Measurements from ENCODE around the gene ACVR1B.

Gene ACVR1B

GRCh38 chr12:51944608-51945233 lies 6.8 kb upstream of the ACVR1B start:
- DNase-seq: no peak

GRCh38 chr12:51947246-51947996 lies 4.1 kb upstream of the ACVR1B start:
- DNase-seq: no peak

DNA sequence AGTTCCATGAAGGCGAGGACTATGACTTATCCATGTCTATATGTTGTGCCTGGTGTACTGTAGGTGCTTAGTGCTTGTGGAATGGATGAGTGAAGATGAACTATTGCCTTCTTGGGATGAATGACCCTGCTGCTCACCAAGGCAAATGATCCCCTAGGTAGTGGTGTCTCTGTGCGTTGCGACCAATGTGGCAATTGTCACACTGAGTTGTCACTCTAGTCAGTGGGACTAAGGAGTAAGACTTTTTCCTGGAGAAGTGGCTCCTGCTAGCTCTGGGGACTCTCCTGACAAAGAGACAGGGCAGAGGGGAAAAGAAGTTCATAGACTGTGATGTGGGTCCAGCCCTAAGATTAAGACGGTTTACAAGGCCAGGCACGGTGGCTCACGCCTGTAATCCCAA lies 3.4 kb upstream of the ACVR1B start:
- DNase-seq: no peak

DNA sequence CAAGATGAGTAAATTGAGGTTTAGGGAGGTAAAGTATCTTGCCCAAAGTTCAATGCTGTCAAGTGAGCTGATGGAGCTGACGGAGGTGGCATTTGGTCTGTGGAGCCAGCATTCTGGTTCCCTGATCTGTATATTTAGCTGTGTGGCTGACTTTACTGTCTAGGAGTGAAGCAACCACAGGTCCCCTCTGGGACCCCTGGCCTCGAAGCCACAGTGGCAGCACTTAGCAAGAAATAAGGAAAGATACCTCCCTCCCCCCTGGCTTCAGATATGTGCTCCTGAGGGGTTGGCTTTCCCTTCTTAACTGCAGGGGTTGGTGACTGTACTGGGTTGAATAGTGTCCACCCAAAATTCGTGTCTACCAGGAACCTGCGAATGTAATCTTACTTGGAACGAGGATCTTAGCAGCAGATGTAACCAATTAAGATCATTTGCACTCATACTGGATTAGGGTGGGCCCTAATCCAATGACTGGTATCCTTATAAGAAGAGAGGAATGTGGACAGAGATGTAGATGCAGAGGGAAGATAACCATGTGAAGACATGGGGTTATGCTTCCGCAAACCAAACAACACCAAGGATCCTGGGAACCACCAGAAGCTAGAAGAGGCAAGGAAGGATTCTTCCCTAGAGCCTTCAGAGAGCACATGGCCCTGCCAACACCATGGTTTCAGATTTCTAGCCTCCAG lies 2.0 kb upstream of the ACVR1B start:
- DNase-seq: no peak

DNA sequence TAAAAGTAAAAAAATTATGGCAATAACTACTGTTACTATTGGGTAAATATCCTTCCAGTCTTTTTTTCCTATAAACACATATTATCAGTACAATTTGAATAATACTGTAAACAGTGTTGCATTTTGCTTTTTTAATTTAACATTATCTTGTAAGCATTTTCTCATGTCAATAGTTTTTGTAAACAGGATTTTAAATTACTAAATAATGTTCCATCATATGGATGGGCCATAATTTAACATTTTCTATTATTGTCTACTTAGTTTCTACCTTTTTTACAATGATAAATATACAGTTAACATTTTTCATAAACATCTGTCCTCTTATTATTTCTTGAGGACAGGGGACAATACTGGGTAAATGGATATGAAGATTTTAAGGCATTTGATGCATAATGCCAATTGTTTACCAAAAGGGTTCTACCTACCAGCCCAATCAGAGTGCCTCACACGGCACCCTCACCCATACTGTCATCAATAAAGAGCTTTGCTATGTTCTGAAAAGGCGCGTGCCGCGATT lies 759 bp upstream of the ACVR1B start:
- DNase-seq: no peak

DNA sequence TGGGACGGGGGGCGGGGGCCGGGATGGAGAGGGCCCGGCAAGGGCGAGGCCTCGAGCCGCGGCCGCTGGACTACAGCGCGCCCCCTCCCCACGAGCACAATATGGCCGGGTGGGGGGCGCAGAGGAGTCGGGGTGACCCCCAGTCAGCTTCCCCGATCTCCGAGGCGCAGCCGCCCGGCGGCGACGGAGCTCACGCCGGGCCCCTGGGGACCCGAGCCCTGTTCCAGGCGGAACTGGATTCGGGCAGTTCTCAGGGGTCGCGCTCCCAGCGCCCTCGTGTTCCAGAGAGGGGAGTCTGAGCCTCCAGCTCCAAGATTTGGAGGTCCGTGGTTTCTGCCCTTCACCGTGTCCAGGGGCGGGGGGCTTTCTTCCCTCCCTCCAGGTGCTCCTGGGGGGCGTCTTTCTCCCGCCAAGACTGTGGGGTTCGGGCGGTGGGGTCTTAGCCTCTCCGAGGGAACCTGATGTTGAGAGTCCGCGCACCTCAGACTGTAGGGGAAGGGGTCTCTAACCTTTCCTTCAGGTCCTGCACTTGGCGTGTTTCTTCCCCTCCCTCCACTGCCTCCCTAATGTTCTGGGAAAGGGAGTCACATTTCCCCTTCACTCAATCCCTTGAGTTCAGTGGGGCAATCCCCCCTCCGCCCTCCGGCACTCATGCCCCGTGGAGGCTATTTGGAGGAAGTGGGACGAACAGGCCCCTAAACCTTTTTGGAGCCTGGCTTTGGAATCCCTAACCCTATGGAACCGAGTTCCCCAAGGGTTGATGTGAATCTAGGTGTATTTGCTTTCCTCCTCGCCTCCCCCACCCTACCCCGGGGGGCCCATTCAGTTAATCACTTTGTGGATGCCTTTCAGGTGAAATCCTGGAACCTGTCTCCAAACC lies 584 bp downstream of the ACVR1B start:
- no peak for DNase-seq

- no peak for DNase-seq
These were observed 1.6 kb downstream of the ACVR1B start for GRCh38 chr12:51953089-51953488.

DNA sequence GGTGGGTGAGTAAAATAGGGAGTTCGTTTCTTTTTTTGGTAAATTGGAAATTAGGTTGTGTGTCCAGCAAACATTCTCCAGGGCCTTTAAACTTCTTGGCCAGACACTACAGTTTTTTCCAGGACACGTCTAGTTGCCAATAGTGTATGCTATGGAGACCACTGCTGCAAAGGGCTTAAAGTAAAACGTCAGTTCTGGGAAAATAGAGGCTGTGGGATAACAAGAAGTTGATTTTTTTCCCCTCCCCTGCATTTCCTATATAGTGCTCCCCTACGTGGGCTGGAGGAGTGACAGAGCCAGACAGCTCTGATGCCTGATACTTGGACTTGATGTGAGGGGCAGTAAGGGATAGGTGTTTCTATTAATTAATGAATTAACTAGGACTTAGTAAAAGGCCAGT lies 2.4 kb downstream of the ACVR1B start:
- no peak for DNase-seq

GRCh38 chr12:51954561-51955361 lies 3.3 kb downstream of the ACVR1B start:
- no peak for DNase-seq

- no peak for DNase-seq
These were observed 4.2 kb downstream of the ACVR1B start for GRCh38 chr12:51955702-51956101.

GRCh38 chr12:51958542-51958941 lies 7.0 kb downstream of the ACVR1B start:
- no peak for DNase-seq

DNA sequence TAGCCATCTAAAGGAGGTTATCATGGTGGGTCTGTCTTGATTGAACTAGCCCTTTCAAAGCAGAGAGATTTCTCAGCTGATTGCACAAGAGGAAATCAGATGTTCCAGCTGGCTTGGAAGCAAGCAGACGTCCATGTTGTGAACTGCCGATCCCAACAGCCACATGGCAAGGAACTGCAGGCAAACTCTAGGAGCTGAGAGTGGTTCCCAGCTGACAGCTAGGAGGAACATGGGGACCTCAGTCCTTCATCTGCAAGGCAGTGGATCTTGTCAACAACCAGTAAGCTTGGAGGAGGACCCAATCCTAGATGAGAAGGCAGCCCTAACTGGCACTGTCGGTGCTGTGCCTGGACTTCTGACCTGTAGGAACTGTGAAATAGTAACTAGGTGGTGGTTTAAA lies 7.7 kb downstream of the ACVR1B start:
- DNase-seq: no peak

GRCh38 chr12:51959921-51960320 lies 8.4 kb downstream of the ACVR1B start:
- no peak for DNase-seq

DNA sequence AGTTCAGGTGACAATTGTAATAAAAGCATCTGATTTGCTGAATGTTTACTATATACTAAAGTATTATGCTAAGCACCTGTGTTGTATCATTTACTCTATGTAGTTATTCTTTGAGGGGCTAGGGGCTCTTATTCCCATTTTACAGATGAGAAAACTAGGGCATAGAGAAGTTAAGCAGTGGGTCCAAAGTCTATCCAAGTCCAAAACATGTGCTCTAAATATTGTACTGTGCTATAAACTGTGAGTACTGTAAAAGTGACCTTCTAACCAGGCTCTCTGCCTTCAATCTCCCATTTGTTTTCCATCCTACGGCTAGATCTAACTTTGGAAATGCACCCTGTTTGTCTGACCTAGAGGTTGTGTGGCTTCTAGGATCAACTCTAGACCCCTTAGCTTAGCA lies 9.0 kb downstream of the ACVR1B start:
- no peak for DNase-seq

DNA sequence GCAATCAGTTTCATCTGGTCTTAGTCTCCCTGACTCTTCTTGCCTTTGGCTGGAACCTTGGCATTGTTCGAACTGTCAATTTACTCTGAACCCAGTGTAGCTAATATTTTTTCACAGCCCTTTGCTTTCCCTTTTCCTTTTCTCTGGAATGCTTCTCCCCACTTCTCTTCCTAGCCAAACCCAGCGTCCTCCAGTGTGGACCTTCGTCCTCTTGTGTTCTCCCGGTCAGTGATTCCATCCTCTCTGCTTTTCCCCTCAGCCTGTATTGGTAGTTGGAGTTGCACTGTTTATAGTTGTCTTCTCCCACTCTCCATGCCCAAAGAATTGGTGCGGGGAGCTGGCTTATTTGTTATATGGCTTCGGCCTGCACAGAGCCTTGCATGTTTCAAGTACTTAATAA lies 9.4 kb downstream of the ACVR1B start:
- DNase-seq: no peak

GRCh38 chr12:51961834-51962233 lies 10.3 kb downstream of the ACVR1B start:
- no peak for DNase-seq

GRCh38 chr12:51962737-51963136 lies 11.2 kb downstream of the ACVR1B start:
- no peak for DNase-seq

DNA sequence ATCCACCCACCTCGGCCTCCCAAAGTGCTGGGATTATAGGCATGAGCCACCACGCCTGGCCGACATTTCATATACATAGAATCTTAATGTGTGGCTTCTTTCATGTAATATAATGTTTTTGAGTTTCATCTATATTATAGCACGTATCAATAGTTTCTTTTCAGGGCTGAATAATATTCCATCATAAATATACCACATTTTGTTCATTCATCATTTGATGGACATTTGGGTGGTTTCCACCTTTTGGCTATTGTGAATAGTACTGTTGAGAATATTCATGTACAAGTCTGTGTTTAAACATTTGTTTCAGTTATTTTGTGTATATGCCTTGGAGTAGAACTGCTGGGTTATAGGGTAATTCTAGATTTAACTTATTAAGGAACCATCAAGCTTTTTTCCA lies 12.0 kb downstream of the ACVR1B start:
- no peak for DNase-seq

DNA sequence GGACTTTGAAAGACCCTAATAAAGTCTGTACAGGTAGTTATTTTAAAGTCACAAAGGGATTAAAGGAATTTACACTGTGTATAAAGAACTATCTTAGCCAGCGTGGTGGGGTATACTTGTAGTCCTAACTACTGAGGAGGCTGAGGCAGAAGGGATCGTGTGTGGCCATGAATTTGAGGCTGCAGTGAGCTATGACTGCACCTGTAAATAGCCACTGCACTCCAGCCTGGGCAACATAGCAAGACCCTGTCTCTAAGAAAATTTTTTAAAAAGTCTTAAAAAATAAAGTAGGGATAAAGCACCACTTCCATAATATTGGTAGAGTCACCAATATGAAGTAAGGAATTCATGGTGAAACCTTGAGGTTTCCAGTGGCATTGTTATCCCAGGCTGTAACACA lies 18.1 kb downstream of the ACVR1B start:
- DNase-seq: no peak

- no peak for DNase-seq
These were observed 19.6 kb downstream of the ACVR1B start for GRCh38 chr12:51970904-51971646.

GRCh38 chr12:51971679-51972421 lies 20.4 kb downstream of the ACVR1B start:
- no peak for DNase-seq

All from NCI-H1436 treated with DMSO at 0.1 percent for 48 hours (cell line).